H1 (cell line): ENCODE data around the gene NETO2. TPM values are rescaled to one million over a fixed set of nuclear protein-coding genes. Genes with fewer than 3 reads are reported as not detected.

Experiments
- CTCF ChIA-PET: fragments of 300-600 bp; sonication (Branson Sonifier 250); formaldehyde crosslinking; loops from one replicate; lab custom pipeline; 2021; ENCODE audit not compliant: partially characterized antibody; lab: Charles Lee
- POLR2A ChIA-PET: fragments of 300-600 bp; sonication (Branson Sonifier 250); formaldehyde crosslinking; loops from one replicate; lab custom pipeline; 2021; ENCODE audit warnings: inconsistent platforms; ENCODE audit not compliant: partially characterized antibody; lab: Charles Lee
- DNase-seq, 2 experiments: peaks; one replicate each; pipeline versions ENCODE4 v3.0.0 to v3.0.0-alpha.2; 2010 to 2022; ENCODE audit warnings: low spot score in 2 of 2, low read depth in 1 of 2, mixed read lengths in 1 of 2
- FAIRE-seq: peaks from 2 replicates; lab custom pipeline; 2011; peaks lifted over from hg19 to GRCh38; lab: Jason Lieb, UNC
- H2AFZ ChIP-seq: 2 replicates; pipeline ENCODE4 v1.8.1; 2012; ENCODE audit warnings: low read length, inconsistent platforms
- H2AK5ac ChIP-seq: 2 replicates; pipeline ENCODE4 v1.6.1; 2013; ENCODE audit warnings: low read depth, low read length
- H2BK120ac ChIP-seq: replicated peaks from 2 replicates; pipeline ENCODE3; 2013; ENCODE audit warnings: low read depth, low read length, inconsistent platforms
- H2BK12ac ChIP-seq: 2 replicates; pipeline ENCODE4 v1.6.1; 2013; ENCODE audit warnings: low read depth, low read length
- H2BK15ac ChIP-seq: 2 replicates; pipeline ENCODE4 v1.6.1; 2013; ENCODE audit warnings: low read length
- H2BK20ac ChIP-seq: 2 replicates; pipeline ENCODE4 v1.6.1; 2013; ENCODE audit warnings: low read length
- H2BK5ac ChIP-seq: 2 replicates; pipeline ENCODE4 v1.6.1; 2013; ENCODE audit warnings: low read depth, low read length
- H3K14ac ChIP-seq: 2 replicates; pipeline ENCODE4 v1.6.1; 2013; ENCODE audit warnings: inconsistent platforms; ENCODE audit not compliant: insufficient read length
- H3K18ac ChIP-seq: 2 replicates; pipeline ENCODE4 v1.6.1; 2013; ENCODE audit warnings: low read length; ENCODE audit errors: extremely low read depth
- H3K23ac ChIP-seq: 2 replicates; pipeline ENCODE4 v1.6.1; 2013; ENCODE audit warnings: inconsistent platforms; ENCODE audit not compliant: insufficient read length
- H3K23me2 ChIP-seq: 2 replicates; pipeline ENCODE4 v1.6.1; 2013; ENCODE audit warnings: low read depth, low read length
- H3K27ac ChIP-seq: 2 replicates; pipeline ENCODE4 v1.6.1; 2011; ENCODE audit warnings: low read depth, low read length, inconsistent platforms
- H3K27me3 ChIP-seq, 4 experiments: replicated peaks in 1 of 4; 1 replicate in 1 of 4; 2 replicates in 3 of 4; pipeline versions ENCODE4 v1.6.1 to v1.8.1; 2011 to 2013; ENCODE audit warnings: low read length in 3 of 4, mild to moderate bottlenecking in 3 of 4, inconsistent platforms in 2 of 4, mixed read lengths in 2 of 4, moderate library complexity in 1 of 4; ENCODE audit not compliant: control insufficient read depth in 3 of 4, insufficient read depth in 3 of 4; ENCODE audit errors: extremely low read depth in 1 of 4
- H3K36me3 ChIP-seq, 4 experiments: 2 replicates each; pipeline versions ENCODE4 v1.6.1 to v1.8.1; 2011 to 2013; ENCODE audit warnings: mild to moderate bottlenecking in 4 of 4, low read length in 3 of 4, moderate library complexity in 2 of 4, control low read depth in 1 of 4, inconsistent platforms in 1 of 4; ENCODE audit not compliant: insufficient read depth in 4 of 4, control insufficient read depth in 2 of 4
- H3K4ac ChIP-seq: replicated peaks from 2 replicates; pipeline ENCODE3; 2013; ENCODE audit warnings: low read length, low read depth, mixed read lengths, inconsistent platforms; ENCODE audit not compliant: insufficient read length
- H3K4me1 ChIP-seq, 4 experiments: replicated peaks in 1 of 4; 1 replicate in 1 of 4; 2 replicates in 3 of 4; pipeline versions ENCODE4 v1.6.1 to v1.8.1; 2011 to 2013; ENCODE audit warnings: low read length in 3 of 4, inconsistent platforms in 2 of 4, mixed read lengths in 1 of 4; ENCODE audit not compliant: insufficient read depth in 4 of 4, control insufficient read depth in 3 of 4
- H3K4me2 ChIP-seq, 2 experiments: 2 replicates each; pipeline versions ENCODE4 v1.6.1 to v1.8.1; 2011 to 2013; ENCODE audit warnings: low read depth in 2 of 2, low read length in 2 of 2, control low read depth in 1 of 2, inconsistent platforms in 1 of 2, mild to moderate bottlenecking in 1 of 2; ENCODE audit not compliant: insufficient read depth in 1 of 2
- H3K4me3 ChIP-seq, 4 experiments: fragments of 200-600, 300-600 bp in 1 of 4; sonication (generic), shearing (Covaris generic), sonication (Bioruptor Twin) in 1 of 4; 2 replicates each; pipeline versions ENCODE4 v1.5.1 to v1.8.1; 2011 to 2016; ENCODE audit warnings: low read length in 4 of 4, low read depth in 3 of 4, control low read depth in 2 of 4, inconsistent platforms in 2 of 4, mild to moderate bottlenecking in 2 of 4, mixed read lengths in 1 of 4, moderate library complexity in 1 of 4; ENCODE audit not compliant: insufficient read depth in 2 of 4; ENCODE audit errors: extremely low read depth in 1 of 4
- H3K56ac ChIP-seq: replicated peaks from 2 replicates; pipeline ENCODE3; 2013; ENCODE audit warnings: low read depth, mild to moderate bottlenecking, mixed read lengths, low read length, inconsistent platforms; ENCODE audit not compliant: insufficient read length
- H3K79me1 ChIP-seq: 2 replicates; pipeline ENCODE4 v1.6.1; 2013; ENCODE audit warnings: low read depth, low read length, control low read depth
- H3K79me2 ChIP-seq, 2 experiments: 2 replicates each; pipeline versions ENCODE4 v1.6.1 to v1.8.1; 2012 to 2013; ENCODE audit warnings: low read length in 2 of 2, mild to moderate bottlenecking in 2 of 2, inconsistent platforms in 1 of 2; ENCODE audit not compliant: insufficient read depth in 2 of 2, control insufficient read depth in 1 of 2
- H3K9ac ChIP-seq, 4 experiments: replicated peaks in 1 of 4; 1 replicate in 1 of 4; 2 replicates in 3 of 4; pipeline versions ENCODE4 v1.6.1 to v1.8.1; 2011 to 2013; ENCODE audit warnings: low read depth in 3 of 4, low read length in 3 of 4, control low read depth in 2 of 4, mild to moderate bottlenecking in 2 of 4, moderate library complexity in 2 of 4, inconsistent platforms in 1 of 4; ENCODE audit errors: extremely low read depth in 1 of 4
- H3K9me3 ChIP-seq, 2 experiments: 2 replicates each; pipeline versions ENCODE4 v1.6.1 to v1.8.1; 2012 to 2013; ENCODE audit warnings: mild to moderate bottlenecking in 2 of 2, moderate library complexity in 2 of 2, control low read depth in 1 of 2, inconsistent platforms in 1 of 2, low read depth in 1 of 2, low read length in 1 of 2, mixed read lengths in 1 of 2; ENCODE audit not compliant: insufficient read depth in 2 of 2
- H4K20me1 ChIP-seq, 2 experiments: replicated peaks in 1 of 2; 2 replicates each; pipeline versions ENCODE3 to v1.8.1; 2011 to 2013; ENCODE audit warnings: inconsistent platforms in 2 of 2, low read length in 2 of 2, mild to moderate bottlenecking in 1 of 2; ENCODE audit not compliant: insufficient read depth in 2 of 2, control insufficient read depth in 1 of 2
- H4K5ac ChIP-seq: 2 replicates; pipeline ENCODE4 v1.6.1; 2013; ENCODE audit warnings: low read length, low read depth, mixed read lengths, inconsistent platforms; ENCODE audit not compliant: insufficient read length
- H4K8ac ChIP-seq: 2 replicates; pipeline ENCODE4 v1.8.0; 2013; ENCODE audit warnings: mild to moderate bottlenecking, moderate library complexity, low read length, inconsistent platforms; ENCODE audit not compliant: insufficient read depth; ENCODE audit errors: extremely low read depth
- H4K91ac ChIP-seq: replicated peaks from 2 replicates; pipeline ENCODE3; 2013; ENCODE audit warnings: low read length, mixed read lengths, inconsistent platforms; ENCODE audit not compliant: insufficient read length
- CTCF ChIP-seq, 3 experiments: IDR thresholded peaks; 1 replicate in 2 of 3; 2 replicates in 1 of 3; pipeline versions ENCODE4 v1.5.1 to v1.6.1; 2011; ENCODE audit warnings: low read length in 3 of 3, mild to moderate bottlenecking in 3 of 3, inconsistent platforms in 2 of 3, low read depth in 1 of 3, moderate library complexity in 1 of 3; ENCODE audit not compliant: insufficient read depth in 1 of 3; ENCODE audit errors: control extremely low read depth in 1 of 3
- E2F6 ChIP-seq: IDR thresholded peaks from 2 replicates; pipeline ENCODE4 v1.6.1; 2012; ENCODE audit warnings: inconsistent platforms
- MAX ChIP-seq: IDR thresholded peaks from 2 replicates; pipeline ENCODE4 v1.6.1; 2012; ENCODE audit warnings: inconsistent platforms
- whole genome bisulfite sequencing, 2 experiments: shearing (Covaris generic) in 1 of 2; methylation state at CpG; one replicate each; pipeline versions ENCODE4 v1.1.6 to v1.1.7; 2013 to 2015; ENCODE audit warnings: low lambda C conversion rate in 2 of 2, mixed read lengths in 2 of 2, inconsistent platforms in 1 of 2, low coverage in 1 of 2, missing lambda C conversion rate in 1 of 2; ENCODE audit not compliant: insufficient replicate concordance in 2 of 2, insufficient coverage in 1 of 2, insufficient read length in 1 of 2; ENCODE audit errors: extremely low coverage in 1 of 2, missing lambda C conversion rate in 1 of 2; 5-methylcytosine and 5-hydroxymethylcytosine counted together
- polyA plus RNA-seq, 7 experiments: library from polyadenylated mRNA; depleted of rRNA in 3 of 7; stranded (reverse) in 5 of 7; unstranded in 2 of 7; fragments of >200 nt in 5 of 7; fragments of 200-250 nt in 2 of 7; gene quantifications; 1 replicate in 5 of 7; 2 replicates in 1 of 7; 4 replicates in 1 of 7; pipeline versions ENCODE4 v1.2.1 to v1.2.3, GENCODE V29; 2011 to 2013; ENCODE audit warnings: missing spikeins in 2 of 7, mixed read lengths in 2 of 7
- total RNA-seq: library from RNA; stranded (reverse); fragmentation: NEBNext Ultra II Directional; extraction: Animal tissue kit (Norgen Biotek cat#: 25700); gene quantifications from 2 replicates; pipeline ENCODE4 v1.2.1, GENCODE V29; 2021

The NETO2 gene
- total and polyA plus RNA-seq, 2 of the 8 experiments (the other 6 are each of a cell fraction or from before 2014, with no cell fraction given), result 9.4 to 12.5 TPM

- 90% methylated on average over 7 of the region's 7 CpGs; no CpG with 5 or more reads in 1 of the 2 experiments for WGBS, 2 experiments
- POLR2A ChIA-PET, result interaction anchor here (1.1 kb wide), 1 partner anchor 18 kb away, joined by 3 read pairs; no protein-coding TSS in a partner anchor
- Histone ChIP-seq H3K4ac (no peak overlapping the region), H4K91ac (no peak overlapping the region), H3K4me2 (no peak overlapping the region), H3K14ac (no peak overlapping the region), H3K79me1 (no peaks in the 10 kb centered on the region), H3K27ac (no peak overlapping the region), H2BK20ac (no peak overlapping the region), H3K9ac (no peak overlapping the region), H2BK5ac (no peak overlapping the region), H2BK12ac (no peak overlapping the region), H3K4me1 (no peaks in the 10 kb centered on the region; a peak in 1 of 7 replicates), H2AK5ac (no peak overlapping the region), H3K56ac (no peak overlapping the region), H4K20me1 (peaks cover 0 to 4% of the 10 kb centered on the region in 2 experiments), H3K27me3 (no peaks in the 10 kb centered on the region), H3K36me3 (no peaks in the 10 kb centered on the region), H4K5ac (no peak overlapping the region), H3K9me3 (peaks cover 3 to 6% of the 10 kb centered on the region in 2 experiments; a peak in 1 of 4 replicates), H2BK120ac (no peak overlapping the region), H3K4me3 (no peak overlapping the region), H3K23ac (no peak overlapping the region), H4K8ac (no peak overlapping the region), H3K23me2 (peaks cover 6% of the 10 kb centered on the region; the same call in 1 of the 2 replicates), H2AFZ (no peak overlapping the region), H3K79me2 (no peaks in the 10 kb centered on the region), H3K18ac (no peak overlapping the region), H2BK15ac (no peak overlapping the region)
- CTCF ChIA-PET, result interaction anchor here (0.8 to 2.9 kb wide), 8 partner anchors 10 to 112 kb away, joined by 3 to 12 read pairs (median 3); no protein-coding TSS in a partner anchor
- DNase-seq (no peak), FAIRE-seq (no peak)
- TF ChIP-seq CTCF (IDR thresholded peaks at IDR 0.05; ENCODE audit: control extremely low read depth in 1 of 3, insufficient read depth in 1 of 3, low read depth in 1 of 3, low read length in 3 of 3) (peak in 1 of 3 experiments; percentile 20; a peak in 1 of 4 replicates), MAX (no peak), E2F6 (no peak)
These were observed 83.8 kb downstream of the NETO2 start for GRCh38 chr16:47059991-47060390.
